ENCODE data around the gene SLCO3A1.
"Not testable (repeated sequence)": the region's sequence is repeated elsewhere in the genome, so short reads cannot be mapped to it uniquely, and the experiment has no call there.

Gene SLCO3A1

GRCh38 chr15:92207601-92208000, 354.1 kb downstream of the SLCO3A1 start:
- not testable (repeated sequence) for DNase-seq (ENCODE audit: low read depth in 2 of 2)

All from activated CD4-positive, alpha-beta T cell treated with anti-CD3 and anti-CD28 coated beads for 24 hours (primary cell).